ENCODE measurements around the gene TNS2. TPM values are rescaled to one million over a fixed set of nuclear protein-coding genes. Genes with fewer than 3 reads are reported as not detected.

The TNS2 gene
- total and polyA plus RNA-seq, 2 donors (not counting 1 experiment from before 2014, with no cell fraction given) = 0.60 to 1.3 TPM

- POLR2A ChIA-PET = interaction anchor here (0.6 kb wide), 1 partner anchor 364 kb away, joined by 4 read pairs; no protein-coding TSS in a partner anchor
- H2AFZ ChIP-seq (ENCODE audit: insufficient read depth, low read depth, low read length, poor library complexity, severe bottlenecking) = no peak overlapping the region
These were observed 63.4 kb downstream of the TNS2 start for GRCh38 chr12:53113136-53113705.

GRCh38 chr12:53113951-53114350, 64.1 kb downstream of the TNS2 start:
- intact Hi-C loops (cut with micrococcal nuclease) = no loop called here
- Mint-ChIP-seq H3K27ac (no peak overlapping the region), H3K27me3 (peaks cover 4% of the 10 kb centered on the region), H3K4me3 (no peak overlapping the region), H3K4me1 (no peaks in the 10 kb centered on the region), H3K9me3 (ENCODE audit: insufficient read depth) (no peaks in the 10 kb centered on the region)
- Histone ChIP-seq H3K27ac (ENCODE audit: low read length in 2 of 2) (no peak overlapping the region), H2AFZ (ENCODE audit: insufficient read depth, low read depth, low read length, poor library complexity, severe bottlenecking) (no peak overlapping the region), H3K4me3 (ENCODE audit: control extremely low read depth in 1 of 5, extremely low read depth in 1 of 5, insufficient read depth in 1 of 5, low read depth in 2 of 5, low read length in 4 of 5) (no peak overlapping the region), H4K20me1 (ENCODE audit: control insufficient read depth, insufficient read depth, low read length, poor library complexity, severe bottlenecking) (no peaks in the 10 kb centered on the region), H3K36me3 (replicated peaks in 1 of 2; ENCODE audit: control extremely low read depth in 1 of 2, control insufficient read depth in 1 of 2, extremely low read depth in 1 of 2, insufficient read depth in 2 of 2, low read length in 1 of 2) (no peaks in the 10 kb centered on the region), H3K9ac (ENCODE audit: low read length) (no peak overlapping the region), H3K79me2 (ENCODE audit: control insufficient read depth, insufficient read depth, low read length) (no peaks in the 10 kb centered on the region), H3K4me1 (ENCODE audit: control insufficient read depth in 2 of 2, insufficient read depth in 2 of 2, low read length in 2 of 2) (no peaks in the 10 kb centered on the region), H3K9me3 (ENCODE audit: control extremely low read depth in 1 of 3, control insufficient read depth in 2 of 3, insufficient read depth in 1 of 3, low read length in 2 of 3) (no peaks in the 10 kb centered on the region), H3K4me2 (replicated peaks; ENCODE audit: low read depth, low read length, poor library complexity, severe bottlenecking) (no peak overlapping the region), H3K27me3 (replicated peaks in 1 of 4; ENCODE audit: control extremely low read depth in 1 of 4, control insufficient read depth in 3 of 4, insufficient read depth in 4 of 4, low read length in 3 of 4) (no peaks in the 10 kb centered on the region)
- CTCF ChIA-PET = no interaction called here
- no peak for DNase-seq
- no peak for TF ChIP-seq EZH2 (IDR thresholded peaks at IDR 0.05; ENCODE audit: borderline replicate concordance, insufficient read depth, low read depth, low read length, poor library complexity, severe bottlenecking)
- no peak for ATAC-seq (ENCODE audit: low read depth)
- POLR2A ChIA-PET = no interaction called here

More at GRCh38 chr12:53113136-53113705, 63.4 kb downstream of the TNS2 start:
- no peaks in the 10 kb centered on the region for H3K27me3 ChIP-seq (replicated peaks in 1 of 4; ENCODE audit: control extremely low read depth in 1 of 4, control insufficient read depth in 3 of 4, insufficient read depth in 4 of 4, low read length in 3 of 4)
- no peak overlapping the region for H3K27ac Mint-ChIP-seq
- ATAC-seq (ENCODE audit: low read depth) = no peak
- intact Hi-C loops (cut with micrococcal nuclease) = no loop called here
- no peak overlapping the region for H3K4me3 ChIP-seq (ENCODE audit: control extremely low read depth in 1 of 5, extremely low read depth in 1 of 5, insufficient read depth in 1 of 5, low read depth in 2 of 5, low read length in 4 of 5)
- no peaks in the 10 kb centered on the region for H3K4me1 ChIP-seq (ENCODE audit: control insufficient read depth in 2 of 2, insufficient read depth in 2 of 2, low read length in 2 of 2)
- peaks cover 4% of the 10 kb centered on the region for H3K27me3 Mint-ChIP-seq
- H3K9me3 ChIP-seq (ENCODE audit: control extremely low read depth in 1 of 3, control insufficient read depth in 2 of 3, insufficient read depth in 1 of 3, low read length in 2 of 3) = no peaks in the 10 kb centered on the region
- H3K9ac ChIP-seq (ENCODE audit: low read length) = no peak overlapping the region
- H3K36me3 ChIP-seq (replicated peaks in 1 of 2; ENCODE audit: control extremely low read depth in 1 of 2, control insufficient read depth in 1 of 2, extremely low read depth in 1 of 2, insufficient read depth in 2 of 2, low read length in 1 of 2) = no peaks in the 10 kb centered on the region
- H3K27ac ChIP-seq (ENCODE audit: low read length in 2 of 2) = no peak overlapping the region
- no peaks in the 10 kb centered on the region for H4K20me1 ChIP-seq (ENCODE audit: control insufficient read depth, insufficient read depth, low read length, poor library complexity, severe bottlenecking)
- no peak for TF ChIP-seq EZH2 (IDR thresholded peaks at IDR 0.05; ENCODE audit: borderline replicate concordance, insufficient read depth, low read depth, low read length, poor library complexity, severe bottlenecking)
- TF ChIP-seq, protein P1, sequence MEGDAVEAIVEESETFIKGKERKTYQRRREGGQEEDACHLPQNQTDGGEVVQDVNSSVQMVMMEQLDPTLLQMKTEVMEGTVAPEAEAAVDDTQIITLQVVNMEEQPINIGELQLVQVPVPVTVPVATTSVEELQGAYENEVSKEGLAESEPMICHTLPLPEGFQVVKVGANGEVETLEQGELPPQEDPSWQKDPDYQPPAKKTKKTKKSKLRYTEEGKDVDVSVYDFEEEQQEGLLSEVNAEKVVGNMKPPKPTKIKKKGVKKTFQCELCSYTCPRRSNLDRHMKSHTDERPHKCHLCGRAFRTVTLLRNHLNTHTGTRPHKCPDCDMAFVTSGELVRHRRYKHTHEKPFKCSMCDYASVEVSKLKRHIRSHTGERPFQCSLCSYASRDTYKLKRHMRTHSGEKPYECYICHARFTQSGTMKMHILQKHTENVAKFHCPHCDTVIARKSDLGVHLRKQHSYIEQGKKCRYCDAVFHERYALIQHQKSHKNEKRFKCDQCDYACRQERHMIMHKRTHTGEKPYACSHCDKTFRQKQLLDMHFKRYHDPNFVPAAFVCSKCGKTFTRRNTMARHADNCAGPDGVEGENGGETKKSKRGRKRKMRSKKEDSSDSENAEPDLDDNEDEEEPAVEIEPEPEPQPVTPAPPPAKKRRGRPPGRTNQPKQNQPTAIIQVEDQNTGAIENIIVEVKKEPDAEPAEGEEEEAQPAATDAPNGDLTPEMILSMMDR (IDR thresholded peaks at IDR 0.05) = no peak
- WGBS (ENCODE audit: insufficient coverage) = 92% methylated on average over 11 of the region's 12 CpGs
- H3K79me2 ChIP-seq (ENCODE audit: control insufficient read depth, insufficient read depth, low read length) = no peaks in the 10 kb centered on the region
- H3K4me1 Mint-ChIP-seq = no peaks in the 10 kb centered on the region
- no peak overlapping the region for H3K4me3 Mint-ChIP-seq
- no peak for DNase-seq
- CTCF ChIA-PET = no interaction called here
- no peaks in the 10 kb centered on the region for H3K9me3 Mint-ChIP-seq (ENCODE audit: insufficient read depth)
- H3K4me2 ChIP-seq (replicated peaks; ENCODE audit: low read depth, low read length, poor library complexity, severe bottlenecking) = no peak overlapping the region

Small RNA genes lying within 50 kb of the gene (small RNA-seq; reads per million reads assigned to genes)
- gene MIR6757 (ENCODE audit: insufficient read length, low read depth, low replicate concordance) = not detected

Other genes starting within 250 kb of the TNS2 start
- not detected in 2 replicates for gene KRT4, start 235.9 kb upstream of the TNS2 start, total RNA-seq
- gene KRT4, start 235.9 kb upstream of the TNS2 start, polyA plus RNA-seq = not detected in 2 replicates
- gene KRT79, start 215.8 kb upstream of the TNS2 start, total RNA-seq = not detected in 2 replicates
- not detected in 2 replicates for gene KRT79, start 215.8 kb upstream of the TNS2 start, polyA plus RNA-seq
- not detected in 2 replicates for gene KRT78, start 201.1 kb upstream of the TNS2 start, total RNA-seq
- not detected in 2 replicates for gene KRT78, start 201.1 kb upstream of the TNS2 start, polyA plus RNA-seq
- gene KRT8, start 145.0 kb upstream of the TNS2 start, total RNA-seq = 0.83 and 0.94 TPM in 2 replicates
- gene KRT8, start 145.0 kb upstream of the TNS2 start, polyA plus RNA-seq = 0.23 and 0.24 TPM in 2 replicates
- 4.3 and 4.7 TPM in 2 replicates for gene KRT18, start 100.9 kb upstream of the TNS2 start, total RNA-seq
- 3.3 TPM in 2 replicates for gene KRT18, start 100.9 kb upstream of the TNS2 start, polyA plus RNA-seq
- gene EIF4B, start 43.6 kb upstream of the TNS2 start, total RNA-seq = 631 and 674 TPM in 2 replicates
- gene EIF4B, start 43.6 kb upstream of the TNS2 start, polyA plus RNA-seq = 252 and 286 TPM in 2 replicates
- 39.8 and 43.3 TPM in 2 replicates for gene SPRYD3, start 29.3 kb downstream of the TNS2 start, total RNA-seq
- gene SPRYD3, start 29.3 kb downstream of the TNS2 start, polyA plus RNA-seq = 15.9 and 16.3 TPM in 2 replicates
- not detected in 2 replicates for gene IGFBP6, start 47.6 kb downstream of the TNS2 start, total RNA-seq
- gene IGFBP6, start 47.6 kb downstream of the TNS2 start, polyA plus RNA-seq = 0.30 TPM in 1 of 2 replicates, not detected in the other
- gene SOAT2, start 53.4 kb downstream of the TNS2 start, total RNA-seq = not detected in 2 replicates
- 0.31 TPM in 1 of 2 replicates, not detected in the other for gene SOAT2, start 53.4 kb downstream of the TNS2 start, polyA plus RNA-seq
- gene ZNF740, start 130.7 kb downstream of the TNS2 start, total RNA-seq = 117 and 131 TPM in 2 replicates
- 27.4 and 35.9 TPM in 2 replicates for gene ZNF740, start 130.7 kb downstream of the TNS2 start, polyA plus RNA-seq
- gene CSAD, start 130.9 kb downstream of the TNS2 start, total RNA-seq = 56.3 and 57.0 TPM in 2 replicates
- gene CSAD, start 130.9 kb downstream of the TNS2 start, polyA plus RNA-seq = 64.6 and 91.2 TPM in 2 replicates
- 190 and 199 TPM in 2 replicates for gene ITGB7, start 157.2 kb downstream of the TNS2 start, total RNA-seq
- 216 and 265 TPM in 2 replicates for gene ITGB7, start 157.2 kb downstream of the TNS2 start, polyA plus RNA-seq
- gene RARG, start 182.1 kb downstream of the TNS2 start, total RNA-seq = 15.0 and 16.7 TPM in 2 replicates
- gene RARG, start 182.1 kb downstream of the TNS2 start, polyA plus RNA-seq = 6.7 and 8.8 TPM in 2 replicates
- 1.7 and 2.4 TPM in 2 replicates for gene ESPL1, start 218.2 kb downstream of the TNS2 start, total RNA-seq
- gene ESPL1, start 218.2 kb downstream of the TNS2 start, polyA plus RNA-seq = 0.88 and 1.1 TPM in 2 replicates
- 627 and 654 TPM in 2 replicates for gene PFDN5, start 245.5 kb downstream of the TNS2 start, total RNA-seq
- gene PFDN5, start 245.5 kb downstream of the TNS2 start, polyA plus RNA-seq = 1,319 and 1,584 TPM in 2 replicates
- 48.4 and 59.3 TPM in 2 replicates for gene MYG1, start 249.6 kb downstream of the TNS2 start, total RNA-seq
- 34.7 and 46.4 TPM in 2 replicates for gene MYG1, start 249.6 kb downstream of the TNS2 start, polyA plus RNA-seq